Loucy (cell line): Measurements from ENCODE around the gene GDNF.

Source experiments
- H2AFZ ChIP-seq: fragments of 200-600 bp; sonication (generic); 2 replicates; pipeline ENCODE4 v1.6.0; 2016; ENCODE audit warnings: antibody characterized with exemption, mild to moderate bottlenecking, low read length, moderate library complexity
- H3F3A ChIP-seq: fragments of 200-600 bp; 2 replicates; pipeline ENCODE4 v1.6.0; 2016; ENCODE audit warnings: antibody characterized with exemption, low read depth, mild to moderate bottlenecking
- H3K27me3 ChIP-seq: fragments of 200-600 bp; sonication (generic); 2 replicates; pipeline ENCODE4 v1.6.1; 2014; ENCODE audit warnings: low read length, mild to moderate bottlenecking; ENCODE audit not compliant: insufficient read depth, poor library complexity, severe bottlenecking
- H3K36me3 ChIP-seq: fragments of 200-600 bp; sonication (generic); 2 replicates; pipeline ENCODE4 v1.6.1; 2016; ENCODE audit warnings: low read length; ENCODE audit not compliant: insufficient read depth
- H3K4me1 ChIP-seq: fragments of 200-600 bp; sonication (generic); 2 replicates; pipeline ENCODE4 v1.5.1; 2014; ENCODE audit warnings: low read length, mild to moderate bottlenecking; ENCODE audit not compliant: insufficient read depth, poor library complexity, severe bottlenecking
- H3K4me2 ChIP-seq: fragments of 200-600 bp; sonication (generic); 2 replicates; pipeline ENCODE4 v1.6.0; 2014; ENCODE audit warnings: antibody characterized with exemption, low read length, low read depth, mild to moderate bottlenecking; ENCODE audit not compliant: poor library complexity, severe bottlenecking
- H3K4me3 ChIP-seq: fragments of 200-600 bp; sonication (generic); 2 replicates; pipeline ENCODE4 v1.5.1; 2014; ENCODE audit warnings: low read length, mild to moderate bottlenecking, mixed read lengths; ENCODE audit not compliant: poor library complexity, severe bottlenecking
- H3K79me2 ChIP-seq: fragments of 200-600 bp; sonication (generic); 2 replicates; pipeline ENCODE4 v1.6.1; 2014; ENCODE audit warnings: low read length; ENCODE audit not compliant: insufficient read depth
- H3K9ac ChIP-seq: fragments of 200-600 bp; sonication (generic); 2 replicates; pipeline ENCODE4 v1.6.0; 2014; ENCODE audit warnings: mild to moderate bottlenecking, low read depth, low read length, moderate library complexity; ENCODE audit not compliant: poor library complexity, severe bottlenecking
- H3K9me2 ChIP-seq: fragments of 200-600 bp; sonication (generic); replicated peaks from 2 replicates; pipeline ENCODE4 v1.6.1; 2016; ENCODE audit warnings: low read depth, low read length, mixed read lengths
- H3K9me3 ChIP-seq: fragments of 200-600 bp; sonication (generic); 2 replicates; pipeline ENCODE4 v1.6.1; 2014; ENCODE audit warnings: mild to moderate bottlenecking, antibody characterized with exemption, low read length, low read depth; ENCODE audit not compliant: insufficient read depth
- H4K20me1 ChIP-seq: fragments of 200-600 bp; sonication (generic); 2 replicates; pipeline ENCODE4 v1.6.0; 2014; ENCODE audit warnings: antibody characterized with exemption, low read length, mild to moderate bottlenecking; ENCODE audit not compliant: insufficient read depth, poor library complexity, severe bottlenecking
- EZH2phosphoT487 ChIP-seq: fragments of 200-600 bp; IDR thresholded peaks from 2 replicates; pipeline ENCODE4 v1.6.1; 2018; ENCODE audit warnings: antibody characterized with exemption, mild to moderate bottlenecking, moderate library complexity, borderline replicate concordance
- TF ChIP-seq, protein P1 (sequence below): fragments of 200-600 bp; sonication (generic); conservative IDR thresholded peaks from 2 replicates; pipeline ENCODE4 v1.5.1; 2014; ENCODE audit warnings: mild to moderate bottlenecking, antibody characterized with exemption, low read length

The GDNF gene

DNA sequence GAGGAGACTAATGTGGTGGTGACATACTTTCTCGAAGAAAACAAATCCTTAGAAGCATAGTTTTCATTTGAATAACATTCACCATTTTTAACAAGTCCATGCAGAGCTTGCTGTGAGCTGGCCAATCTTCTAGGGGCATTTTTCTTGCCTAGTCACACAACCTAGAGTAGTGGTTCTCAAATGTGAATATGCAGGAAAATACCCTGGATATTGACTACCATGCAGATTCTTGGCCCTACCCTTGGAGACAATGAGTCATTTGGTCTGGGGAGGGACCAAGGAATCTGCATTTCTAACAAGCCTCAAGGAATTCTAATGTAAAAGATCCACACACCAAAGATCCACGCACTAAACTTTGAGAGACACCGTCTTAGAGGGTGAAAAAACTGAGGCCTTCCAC is 23.5 kb downstream of the GDNF start:
- no peaks in the 10 kb centered on the region for H3K9me3 ChIP-seq
- no peaks in the 10 kb centered on the region for H4K20me1 ChIP-seq
- H2AFZ ChIP-seq = no peak overlapping the region
- no peaks in the 10 kb centered on the region for H3K27me3 ChIP-seq
- no peaks in the 10 kb centered on the region for H3K36me3 ChIP-seq
- peaks cover 11% of the 10 kb centered on the region for H3K4me1 ChIP-seq
- H3K4me2 ChIP-seq = no peak overlapping the region
- H3K9ac ChIP-seq = no peak overlapping the region
- no peaks in the 10 kb centered on the region for H3K79me2 ChIP-seq
- no peak overlapping the region for H3K4me3 ChIP-seq
- H3F3A ChIP-seq = no peaks in the 10 kb centered on the region
- H3K9me2 ChIP-seq = no peaks in the 10 kb centered on the region
- TF ChIP-seq, protein P1, sequence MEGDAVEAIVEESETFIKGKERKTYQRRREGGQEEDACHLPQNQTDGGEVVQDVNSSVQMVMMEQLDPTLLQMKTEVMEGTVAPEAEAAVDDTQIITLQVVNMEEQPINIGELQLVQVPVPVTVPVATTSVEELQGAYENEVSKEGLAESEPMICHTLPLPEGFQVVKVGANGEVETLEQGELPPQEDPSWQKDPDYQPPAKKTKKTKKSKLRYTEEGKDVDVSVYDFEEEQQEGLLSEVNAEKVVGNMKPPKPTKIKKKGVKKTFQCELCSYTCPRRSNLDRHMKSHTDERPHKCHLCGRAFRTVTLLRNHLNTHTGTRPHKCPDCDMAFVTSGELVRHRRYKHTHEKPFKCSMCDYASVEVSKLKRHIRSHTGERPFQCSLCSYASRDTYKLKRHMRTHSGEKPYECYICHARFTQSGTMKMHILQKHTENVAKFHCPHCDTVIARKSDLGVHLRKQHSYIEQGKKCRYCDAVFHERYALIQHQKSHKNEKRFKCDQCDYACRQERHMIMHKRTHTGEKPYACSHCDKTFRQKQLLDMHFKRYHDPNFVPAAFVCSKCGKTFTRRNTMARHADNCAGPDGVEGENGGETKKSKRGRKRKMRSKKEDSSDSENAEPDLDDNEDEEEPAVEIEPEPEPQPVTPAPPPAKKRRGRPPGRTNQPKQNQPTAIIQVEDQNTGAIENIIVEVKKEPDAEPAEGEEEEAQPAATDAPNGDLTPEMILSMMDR = no peak
- no peak for TF ChIP-seq EZH2phosphoT487

GRCh38 chr5:37815913-37816312 is 23.9 kb downstream of the GDNF start:
- Histone ChIP-seq H3K27me3 (no peaks in the 10 kb centered on the region), H3K36me3 (no peaks in the 10 kb centered on the region), H4K20me1 (no peaks in the 10 kb centered on the region), H3F3A (no peaks in the 10 kb centered on the region), H3K9ac (no peak overlapping the region), H3K9me2 (no peaks in the 10 kb centered on the region), H3K4me3 (no peak overlapping the region), H3K9me3 (no peaks in the 10 kb centered on the region), H3K4me2 (no peak overlapping the region), H3K79me2 (no peaks in the 10 kb centered on the region), H2AFZ (no peak overlapping the region), H3K4me1 (peaks cover 11% of the 10 kb centered on the region)
- TF ChIP-seq, protein P1 = no peak
- no peak for TF ChIP-seq EZH2phosphoT487

DNA sequence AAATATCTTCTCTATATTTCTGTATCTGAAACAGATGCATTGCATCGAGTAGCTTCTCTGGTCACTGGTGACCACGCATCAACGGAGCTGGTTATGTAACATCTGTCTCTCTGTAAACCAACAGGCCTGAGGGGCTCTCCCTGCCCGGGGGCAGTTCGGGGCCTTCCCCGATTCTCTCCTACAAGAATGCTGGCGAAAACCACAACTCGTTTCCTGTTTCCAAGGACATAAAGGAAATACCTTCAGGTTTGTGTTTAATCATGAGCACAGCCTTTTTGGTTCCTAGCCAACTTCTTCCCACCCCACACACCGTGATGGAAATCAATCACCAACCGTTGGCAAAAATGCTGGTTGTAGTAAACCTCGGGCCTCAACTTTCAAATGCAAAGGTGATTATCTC is 25.1 kb downstream of the GDNF start:
- Histone ChIP-seq H3K4me2 (no peak overlapping the region), H3K9me2 (no peaks in the 10 kb centered on the region), H3F3A (no peaks in the 10 kb centered on the region), H4K20me1 (no peaks in the 10 kb centered on the region), H3K36me3 (no peaks in the 10 kb centered on the region), H3K79me2 (no peaks in the 10 kb centered on the region), H3K9ac (no peak overlapping the region), H3K4me1 (peaks cover 11% of the 10 kb centered on the region), H3K27me3 (no peaks in the 10 kb centered on the region), H2AFZ (no peak overlapping the region), H3K9me3 (no peaks in the 10 kb centered on the region), H3K4me3 (no peak overlapping the region)
- TF ChIP-seq, protein P1 = no peak
- no peak for TF ChIP-seq EZH2phosphoT487
